RWPE2 (cell line): ENCODE results near the gene UBXN6.

Experiments used
- ATAC-seq: fragments of 200-7000 bp; cut with Tn5 transposase; 3 replicates; pipeline ENCODE4 v1.9.1; 2021; ENCODE audit warnings: low read depth
- DNase-seq: peaks from one replicate; pipeline ENCODE4 v3.0.0-alpha.2; 2020; ENCODE audit warnings: low spot score
- H3K27ac ChIP-seq: fragments of 450-650 bp; 2 replicates; pipeline ENCODE4 v1.5.1; 2017; ENCODE audit warnings: mild to moderate bottlenecking; ENCODE audit not compliant: poor library complexity, severe bottlenecking
- H3K27me3 ChIP-seq: fragments of 250-450 bp; sonication (Bioruptor Pico); 2 replicates; pipeline ENCODE4 v1.5.1; 2021; ENCODE audit warnings: mild to moderate bottlenecking, moderate library complexity; ENCODE audit not compliant: insufficient read depth, poor library complexity, severe bottlenecking
- H3K36me3 ChIP-seq: fragments of 250-450 bp; sonication (Bioruptor Pico); 2 replicates; pipeline ENCODE4 v1.5.1; 2020; ENCODE audit warnings: low read depth, mild to moderate bottlenecking, moderate library complexity
- H3K4me1 ChIP-seq: fragments of 250-450 bp; sonication (Bioruptor Pico); 2 replicates; pipeline ENCODE4 v1.5.1; 2021; ENCODE audit warnings: mild to moderate bottlenecking, moderate library complexity; ENCODE audit not compliant: insufficient read depth, poor library complexity, severe bottlenecking
- H3K4me3 ChIP-seq: fragments of 250-450 bp; sonication (Bioruptor Pico); 2 replicates; pipeline ENCODE4 v1.5.1; 2021; ENCODE audit warnings: mild to moderate bottlenecking, moderate library complexity; ENCODE audit not compliant: severe bottlenecking
- H3K9me3 ChIP-seq: fragments of 250-450 bp; sonication (Bioruptor Pico); 2 replicates; pipeline ENCODE4 v1.5.1; 2021; ENCODE audit warnings: mild to moderate bottlenecking, moderate library complexity; ENCODE audit not compliant: severe bottlenecking
- TF ChIP-seq, protein P1 (sequence below): fragments of 450-650 bp; IDR thresholded peaks from one replicate; pipeline ENCODE4 v1.5.1; 2017; ENCODE audit warnings: mild to moderate bottlenecking, moderate library complexity; ENCODE audit not compliant: poor library complexity, severe bottlenecking

The UBXN6 gene

DNA sequence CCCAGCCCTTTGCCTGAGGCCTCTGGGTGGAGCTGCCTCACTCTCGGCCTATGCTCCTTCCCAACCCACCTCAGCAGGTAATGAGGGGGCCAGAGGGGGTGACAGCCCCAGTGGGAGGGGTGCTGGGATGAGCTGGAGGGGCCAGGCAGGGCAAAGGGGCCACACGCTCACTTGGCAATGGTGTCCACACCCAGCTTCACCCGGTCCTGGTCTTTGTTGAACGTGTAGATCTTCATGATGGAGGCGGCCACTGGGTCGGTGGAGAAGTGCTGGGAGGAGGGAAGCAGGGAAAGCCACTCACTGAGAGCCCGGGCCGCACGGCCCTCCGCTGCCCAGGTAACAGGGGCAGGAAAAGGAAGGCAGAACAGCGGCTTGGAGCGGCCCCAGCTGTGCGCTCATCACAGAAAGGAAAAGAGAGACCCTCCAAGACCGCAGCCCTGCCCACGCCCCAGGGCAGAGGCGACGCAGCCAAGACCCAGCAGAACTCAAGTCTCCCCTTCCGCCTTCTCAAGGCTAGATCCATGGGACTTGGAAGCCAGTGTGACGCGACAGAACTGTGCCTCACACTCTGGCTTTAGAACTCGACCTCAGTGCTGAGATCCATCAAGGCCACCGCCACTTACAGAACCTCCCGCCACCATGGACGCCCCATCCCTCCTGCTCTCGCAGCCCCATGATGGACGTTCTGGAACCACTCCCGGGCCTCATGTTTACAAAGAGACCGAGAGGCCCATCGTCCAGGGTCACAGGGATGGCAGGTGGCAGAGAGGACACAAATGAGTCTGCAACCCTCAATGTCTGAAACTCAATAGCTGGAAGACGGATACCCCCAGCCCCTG lies 9.2 kb downstream of the UBXN6 start:
- DNase-seq (no peak), ATAC-seq (no peak)
- H3K4me1 ChIP-seq = no peaks in the 10 kb centered on the region
- H3K27ac ChIP-seq = no peak overlapping the region
- TF ChIP-seq, protein P1, sequence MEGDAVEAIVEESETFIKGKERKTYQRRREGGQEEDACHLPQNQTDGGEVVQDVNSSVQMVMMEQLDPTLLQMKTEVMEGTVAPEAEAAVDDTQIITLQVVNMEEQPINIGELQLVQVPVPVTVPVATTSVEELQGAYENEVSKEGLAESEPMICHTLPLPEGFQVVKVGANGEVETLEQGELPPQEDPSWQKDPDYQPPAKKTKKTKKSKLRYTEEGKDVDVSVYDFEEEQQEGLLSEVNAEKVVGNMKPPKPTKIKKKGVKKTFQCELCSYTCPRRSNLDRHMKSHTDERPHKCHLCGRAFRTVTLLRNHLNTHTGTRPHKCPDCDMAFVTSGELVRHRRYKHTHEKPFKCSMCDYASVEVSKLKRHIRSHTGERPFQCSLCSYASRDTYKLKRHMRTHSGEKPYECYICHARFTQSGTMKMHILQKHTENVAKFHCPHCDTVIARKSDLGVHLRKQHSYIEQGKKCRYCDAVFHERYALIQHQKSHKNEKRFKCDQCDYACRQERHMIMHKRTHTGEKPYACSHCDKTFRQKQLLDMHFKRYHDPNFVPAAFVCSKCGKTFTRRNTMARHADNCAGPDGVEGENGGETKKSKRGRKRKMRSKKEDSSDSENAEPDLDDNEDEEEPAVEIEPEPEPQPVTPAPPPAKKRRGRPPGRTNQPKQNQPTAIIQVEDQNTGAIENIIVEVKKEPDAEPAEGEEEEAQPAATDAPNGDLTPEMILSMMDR = no peak
- H3K36me3 ChIP-seq = peaks cover 72% of the 10 kb centered on the region
- no peaks in the 10 kb centered on the region for H3K9me3 ChIP-seq
- H3K27me3 ChIP-seq = no peaks in the 10 kb centered on the region
- H3K4me3 ChIP-seq = no peak overlapping the region

DNA sequence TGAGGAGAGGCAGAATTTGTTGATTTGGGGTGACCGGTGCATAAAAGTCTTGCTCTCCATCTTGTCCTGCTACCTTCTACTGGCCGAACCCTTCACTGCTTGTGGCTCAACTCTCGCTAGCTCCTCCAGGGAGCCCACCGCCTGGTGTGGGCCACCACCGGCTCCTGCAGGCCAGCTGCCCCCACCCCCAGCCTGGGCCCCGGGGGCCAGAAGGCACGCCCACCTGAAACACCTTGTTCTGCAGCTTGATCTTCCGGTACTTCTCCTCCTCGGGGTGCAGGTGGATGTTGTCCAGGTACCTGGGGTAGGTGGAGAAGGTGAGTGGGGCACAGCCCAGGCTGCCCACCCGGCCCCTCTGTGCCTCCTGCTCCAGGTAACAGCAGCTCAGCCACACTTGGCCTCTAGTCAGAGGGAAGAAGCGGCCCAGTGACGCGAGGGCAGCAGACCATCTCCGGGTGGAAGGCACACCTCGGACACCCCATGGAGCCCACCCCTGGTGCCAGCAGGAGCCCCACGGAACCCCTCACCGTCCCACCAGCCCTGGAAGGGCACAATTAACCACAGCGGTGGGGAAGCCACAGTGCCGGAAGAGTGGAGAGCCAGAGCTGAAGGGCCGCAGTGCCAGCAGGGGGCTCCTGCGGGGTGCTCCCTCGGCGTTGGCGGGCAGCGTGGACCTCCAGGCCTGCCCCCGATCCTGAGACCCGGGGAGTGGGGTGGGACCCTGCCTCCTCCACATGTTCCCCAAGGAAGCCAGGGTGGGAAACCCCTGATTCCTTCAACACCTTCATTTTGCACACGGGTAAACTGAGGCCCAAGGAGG lies 10.1 kb downstream of the UBXN6 start:
- H3K9me3 ChIP-seq = no peaks in the 10 kb centered on the region
- TF ChIP-seq, protein P1 = no peak
- H3K4me1 ChIP-seq = no peaks in the 10 kb centered on the region
- H3K4me3 ChIP-seq = no peak overlapping the region
- no peak overlapping the region for H3K27ac ChIP-seq
- H3K36me3 ChIP-seq = peaks cover 64% of the 10 kb centered on the region
- no peak for DNase-seq
- no peaks in the 10 kb centered on the region for H3K27me3 ChIP-seq
- no peak for ATAC-seq

DNA sequence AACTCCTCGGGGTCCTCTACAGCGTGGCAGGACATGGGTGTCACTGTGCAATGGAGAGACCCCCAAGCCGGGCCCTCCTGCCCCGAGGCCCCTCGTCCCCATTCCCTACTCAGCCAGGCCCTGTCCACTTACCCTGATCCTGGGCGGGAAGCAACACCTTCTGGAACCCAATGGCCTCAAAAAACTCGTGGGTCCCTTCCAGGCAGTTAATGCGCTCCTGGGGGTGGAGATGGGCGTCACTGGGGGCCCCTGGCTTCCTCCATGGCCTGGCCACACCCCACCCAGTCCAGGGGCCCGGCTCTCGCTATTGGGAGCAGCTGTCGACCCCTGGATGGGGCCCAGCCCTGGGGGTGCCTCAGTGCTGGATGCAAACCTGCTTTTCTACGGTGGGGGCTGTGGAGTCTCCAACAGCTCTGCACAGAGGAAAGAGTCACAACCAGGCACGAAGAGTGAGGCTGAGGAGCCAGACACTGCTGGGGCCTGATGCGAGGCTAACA lies 10.8 kb downstream of the UBXN6 start:
- no peaks in the 10 kb centered on the region for H3K4me1 ChIP-seq
- TF ChIP-seq, protein P1 = no peak
- no peak overlapping the region for H3K27ac ChIP-seq
- DNase-seq = no peak
- peaks cover 56% of the 10 kb centered on the region for H3K36me3 ChIP-seq
- H3K4me3 ChIP-seq = no peak overlapping the region
- ATAC-seq = no peak
- no peaks in the 10 kb centered on the region for H3K9me3 ChIP-seq
- no peaks in the 10 kb centered on the region for H3K27me3 ChIP-seq

DNA sequence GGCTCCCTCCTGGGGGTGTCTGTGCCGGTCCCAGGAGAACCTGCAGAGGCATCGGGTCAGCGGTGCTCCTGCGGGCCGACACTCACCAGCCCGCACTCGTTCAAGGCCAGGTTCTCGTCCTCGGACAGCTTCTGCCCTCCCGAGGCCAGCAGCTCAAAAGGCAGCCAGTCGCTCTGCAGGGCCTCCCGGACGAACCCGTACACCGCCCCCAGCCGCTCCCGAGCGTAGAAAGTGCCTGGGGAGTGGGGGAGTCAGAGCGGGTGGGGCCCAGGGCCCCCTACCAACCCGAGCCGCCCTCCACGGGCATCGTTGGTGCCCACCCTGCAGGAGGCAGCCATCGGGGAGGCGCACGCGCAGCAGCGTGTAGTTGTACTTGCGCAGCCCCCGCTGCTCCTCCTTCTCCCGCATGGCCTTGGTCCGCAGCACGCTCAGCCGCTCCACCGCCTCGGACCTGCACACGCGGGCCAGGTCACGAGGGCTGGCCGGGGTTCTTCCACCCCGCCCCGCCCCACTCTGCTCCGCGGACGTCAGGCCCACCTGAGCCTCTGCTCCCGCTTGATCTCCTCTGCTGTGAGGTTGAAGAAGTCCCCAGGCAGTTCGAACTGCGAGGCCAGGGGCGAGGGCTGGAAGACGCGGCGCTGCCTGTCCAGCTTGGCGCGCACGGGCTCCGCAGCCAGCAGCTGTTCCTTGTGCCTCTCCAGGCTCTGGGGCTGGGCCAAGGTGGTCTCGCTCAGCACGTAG lies 11.5 kb downstream of the UBXN6 start:
- TF ChIP-seq, protein P1 = no peak
- no peak overlapping the region for H3K4me3 ChIP-seq
- H3K4me1 ChIP-seq = no peaks in the 10 kb centered on the region
- peaks cover 55% of the 10 kb centered on the region for H3K36me3 ChIP-seq
- no peak overlapping the region for H3K27ac ChIP-seq
- ATAC-seq (no peak), DNase-seq (no peak)
- no peaks in the 10 kb centered on the region for H3K9me3 ChIP-seq
- H3K27me3 ChIP-seq = no peaks in the 10 kb centered on the region
